Fibroblast of lung (primary cell): ENCODE measurements around the gene ARHGEF40. TPM values are rescaled to one million over a fixed set of nuclear protein-coding genes. Genes with fewer than 3 reads are reported as not detected.

Experiments
- DNase-seq, 2 donors: peaks; one replicate each; pipeline versions ENCODE4 v3.0.0 to v3.0.0-alpha.2; 2010; ENCODE audit warnings: low read depth in 2 of 2
- H2AFZ ChIP-seq: 2 replicates; pipeline ENCODE4 v1.5.1; 2012; ENCODE audit warnings: low read length, control low read depth, inconsistent platforms
- H3K27ac ChIP-seq: 2 replicates; pipeline ENCODE4 v1.5.1; 2011; ENCODE audit warnings: low read length, control low read depth; ENCODE audit not compliant: insufficient read depth
- H3K27me3 ChIP-seq: 2 replicates; pipeline ENCODE4 v1.5.1; 2011; ENCODE audit warnings: mild to moderate bottlenecking, low read length; ENCODE audit not compliant: control insufficient read depth, insufficient read depth
- H3K36me3 ChIP-seq: 2 replicates; pipeline ENCODE4 v1.5.1; 2011; ENCODE audit warnings: low read length; ENCODE audit not compliant: control insufficient read depth, insufficient read depth
- H3K4me1 ChIP-seq: 2 replicates; pipeline ENCODE4 v1.5.1; 2011; ENCODE audit warnings: low read length; ENCODE audit not compliant: control insufficient read depth, insufficient read depth; ENCODE audit errors: extremely low read depth
- H3K4me2 ChIP-seq: 2 replicates; pipeline ENCODE4 v1.5.1; 2011; ENCODE audit warnings: low read length, control low read depth; ENCODE audit not compliant: insufficient read depth; ENCODE audit errors: extremely low read depth
- H3K4me3 ChIP-seq, 4 experiments: fragments of 200-600 bp in 1 of 4; sonication (generic) in 1 of 4; replicated peaks in 1 of 4; 2 replicates each; pipeline ENCODE4 v1.5.1; 2011 to 2016; ENCODE audit warnings: low read length in 4 of 4, low read depth in 3 of 4, mild to moderate bottlenecking in 3 of 4, control low read depth in 2 of 4, inconsistent platforms in 1 of 4, mixed read lengths in 1 of 4; ENCODE audit not compliant: insufficient read depth in 1 of 4; ENCODE audit errors: control extremely low read depth in 1 of 4
- H3K79me2 ChIP-seq: 2 replicates; pipeline ENCODE4 v1.5.1; 2012; ENCODE audit warnings: mild to moderate bottlenecking, low read length, inconsistent platforms; ENCODE audit not compliant: control insufficient read depth, insufficient read depth
- H3K9ac ChIP-seq: 2 replicates; pipeline ENCODE4 v1.5.1; 2011; ENCODE audit warnings: mild to moderate bottlenecking, low read length, control low read depth; ENCODE audit not compliant: insufficient read depth
- H3K9me3 ChIP-seq: 2 replicates; pipeline ENCODE4 v1.5.1; 2012; ENCODE audit warnings: low read depth, low read length; ENCODE audit not compliant: control insufficient read depth, insufficient read depth
- H4K20me1 ChIP-seq: 2 replicates; pipeline ENCODE4 v1.5.1; 2011; ENCODE audit warnings: low read length; ENCODE audit not compliant: control insufficient read depth, insufficient read depth; ENCODE audit errors: extremely low read depth
- CTCF ChIP-seq, 2 donors: IDR thresholded peaks in 1 of 2; conservative IDR thresholded peaks in 1 of 2; 1 replicate in 1 of 2; 2 replicates in 1 of 2; pipeline ENCODE4 v1.5.1; 2011 to 2012; ENCODE audit warnings: low read length in 2 of 2, control low read depth in 1 of 2, inconsistent platforms in 1 of 2, low read depth in 1 of 2, mild to moderate bottlenecking in 1 of 2
- EZH2 ChIP-seq: IDR thresholded peaks from 2 replicates; pipeline ENCODE4 v1.5.1; 2012; ENCODE audit warnings: low read length, control low read depth, mild to moderate bottlenecking; ENCODE audit errors: missing control alignments
- polyA plus RNA-seq, 2 donors: library from polyadenylated mRNA; depleted of rRNA in 1 of 2; stranded (reverse) in 1 of 2; unstranded in 1 of 2; fragments of >200 nt; gene quantifications; 2 replicates each; pipeline ENCODE4 v1.2.1, GENCODE V29; 2011 to 2012; ENCODE audit warnings: missing spikeins in 1 of 2
- total RNA-seq: library from RNA; depleted of rRNA; stranded (reverse); fragments of >200 nt; gene quantifications from 2 replicates; pipeline ENCODE4 v1.2.1, GENCODE V29; 2014

The ARHGEF40 gene
- total and polyA plus RNA-seq, 2 donors (not counting 1 experiment from before 2014, with no cell fraction given) = 18.2 to 23.6 TPM

GRCh38 chr14:21070610-21071224, 613 bp downstream of the ARHGEF40 start:
- Histone ChIP-seq H3K9ac (peak overlapping the region; percentile 81), H3K4me3 (peak overlapping the region; percentile 64 to 74 (median 66)), H2AFZ (peak overlapping the region; percentile 17), H3K79me2 (peaks cover 2% of the 10 kb centered on the region), H4K20me1 (no peaks in the 10 kb centered on the region), H3K4me2 (peak overlapping the region; percentile 96), H3K27me3 (no peaks in the 10 kb centered on the region), H3K27ac (peak overlapping the region; percentile 96), H3K4me1 (peaks cover 11% of the 10 kb centered on the region), H3K9me3 (no peaks in the 10 kb centered on the region), H3K36me3 (peaks cover 16% of the 10 kb centered on the region)
- DNase-seq = peak; percentile 43 to 59
- TF ChIP-seq CTCF (conservative IDR thresholded peaks at IDR 0.05 in 1 of 2, IDR thresholded peaks at IDR 0.05 in 1 of 2; ENCODE audit: low read depth in 1 of 2, low read length in 2 of 2) (no peak), EZH2 (no peak)

DNA sequence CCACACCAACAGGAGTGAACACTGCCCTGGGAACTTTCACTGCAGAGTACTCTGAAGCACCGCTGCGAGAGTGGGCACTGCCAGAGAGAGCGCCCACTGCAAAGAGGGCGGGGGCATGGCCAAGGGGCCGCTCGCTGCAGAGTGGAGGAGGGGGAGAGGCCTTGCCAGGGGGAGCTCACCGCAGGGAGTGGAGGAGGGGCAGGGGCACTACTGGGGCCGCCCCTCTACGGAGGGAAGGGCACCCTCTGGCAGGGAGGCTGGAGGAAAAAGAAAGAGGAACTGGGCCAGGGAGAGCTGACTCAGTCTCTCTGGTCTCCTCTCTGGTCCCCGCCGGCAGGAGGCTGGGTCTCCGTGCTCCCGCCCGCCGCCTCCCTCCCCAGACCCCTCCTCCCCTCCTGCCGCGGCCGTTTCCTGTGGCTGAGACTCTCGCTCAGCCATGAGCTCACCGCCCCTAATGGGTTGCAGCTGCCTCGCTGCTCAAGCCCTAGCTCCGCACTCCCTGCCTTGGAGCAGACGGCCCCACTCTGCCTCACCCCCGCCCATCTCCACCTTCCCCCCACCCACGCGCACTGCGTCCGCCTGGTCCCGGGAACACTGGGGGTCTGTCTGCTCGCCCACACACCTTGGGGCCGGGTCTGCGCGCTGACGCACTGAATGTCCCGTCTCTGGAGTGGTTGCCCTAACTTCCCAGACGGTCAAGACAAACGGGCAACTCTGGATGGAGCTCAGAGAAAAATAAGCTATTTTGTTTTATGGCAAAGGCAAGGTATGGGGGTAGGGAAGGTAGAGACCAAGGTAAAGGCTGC, 1.3 kb downstream of the ARHGEF40 start:
- Histone ChIP-seq H3K9me3 (no peaks in the 10 kb centered on the region), H3K79me2 (peaks cover 2% of the 10 kb centered on the region), H3K36me3 (peaks cover 18% of the 10 kb centered on the region), H3K4me2 (peak overlapping the region; percentile 96), H3K9ac (peak overlapping the region; percentile 81), H3K27ac (peak overlapping the region; percentile 96), H3K4me3 (peak overlapping the region; percentile 64 to 74 (median 66)), H4K20me1 (no peaks in the 10 kb centered on the region), H3K4me1 (peaks cover 11% of the 10 kb centered on the region), H3K27me3 (no peaks in the 10 kb centered on the region), H2AFZ (no peak overlapping the region)
- TF ChIP-seq CTCF (conservative IDR thresholded peaks at IDR 0.05 in 1 of 2, IDR thresholded peaks at IDR 0.05 in 1 of 2; ENCODE audit: low read depth in 1 of 2, low read length in 2 of 2) (peak in 1 of 2 donors; percentile 9), EZH2 (no peak)
- peak; percentile 95 to 98 for DNase-seq

- H3K27ac ChIP-seq = peak overlapping the region; percentile 96
- H3K36me3 ChIP-seq = peaks cover 22% of the 10 kb centered on the region
- peaks cover 11% of the 10 kb centered on the region for H3K4me1 ChIP-seq
- H3K4me2 ChIP-seq = peak overlapping the region; percentile 49
- H2AFZ ChIP-seq = no peak overlapping the region
- H3K9me3 ChIP-seq = no peaks in the 10 kb centered on the region
- H3K9ac ChIP-seq = peak overlapping the region; percentile 67
- DNase-seq = peak; percentile 78 to 81
- peak overlapping the region; percentile 46 to 74 (median 58) for H3K4me3 ChIP-seq
- H3K79me2 ChIP-seq = peaks cover 2% of the 10 kb centered on the region
- TF ChIP-seq EZH2 = no peak
- TF ChIP-seq CTCF (conservative IDR thresholded peaks at IDR 0.05 in 1 of 2, IDR thresholded peaks at IDR 0.05 in 1 of 2; ENCODE audit: low read depth in 1 of 2, low read length in 2 of 2) = peak; percentile 12 to 22
- no peaks in the 10 kb centered on the region for H4K20me1 ChIP-seq
- no peaks in the 10 kb centered on the region for H3K27me3 ChIP-seq
Measured at GRCh38 chr14:21072031-21072473, 1.9 kb downstream of the ARHGEF40 start.
